ENCODE data around the gene PNP. TPM values are rescaled to one million over a fixed set of nuclear protein-coding genes. Genes with fewer than 3 reads are reported as not detected.

PNP gene
- total and polyA plus RNA-seq, 2 donors (not counting 1 experiment from before 2014, with no cell fraction given): 42.0 to 119 TPM

DNA sequence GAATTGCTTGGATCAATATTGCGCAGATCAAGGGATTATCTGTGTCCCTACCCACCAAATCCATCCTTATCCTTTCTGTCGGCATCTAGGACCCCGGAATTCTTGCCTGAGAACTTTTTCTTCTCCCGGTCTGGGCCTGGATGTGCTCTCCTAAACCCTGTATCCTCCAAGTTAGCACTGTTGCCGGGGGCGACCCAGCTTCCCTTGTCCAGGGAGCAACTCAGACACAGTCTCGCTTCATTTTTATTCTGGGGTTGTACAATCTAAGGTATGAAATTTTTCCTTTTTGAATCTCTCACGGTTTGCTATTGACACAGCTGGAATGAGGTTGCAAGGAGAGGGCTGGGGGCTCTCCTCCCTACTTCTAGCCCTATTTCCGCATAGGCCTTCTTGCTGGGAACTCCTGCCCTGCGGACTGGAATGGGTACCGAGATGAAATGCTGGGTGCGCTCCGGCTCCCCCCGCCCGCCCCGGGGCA lies 403 bp upstream of the PNP start:
- ChIA-PET CTCF (interaction anchor here (1.6 to 3.6 kb wide), 2 partner anchors 9 to 54 kb away, joined by 3 to 23 read pairs; partner anchors contain the start of gene TEP1), POLR2A (interaction anchor here (1.9 kb wide), 1 partner anchor 8 kb away, joined by 20 read pairs; the partner anchor contains the start of gene PIP4P1)
- intact Hi-C loops (cut with micrococcal nuclease): loop anchor here (1.0 to 10.0 kb wide), 5 partner anchors 8 to 986 kb away; partner anchors contain the start of genes APEX1, CHD8, PARP2 and PIP4P1
- Histone ChIP-seq H3K4me3 (ENCODE audit: control extremely low read depth in 1 of 5, extremely low read depth in 1 of 5, insufficient read depth in 1 of 5, low read depth in 2 of 5, low read length in 4 of 5) (peak overlapping the region in 4 of 5 experiments; percentile 88 to 99 (median 98)), H2AFZ (ENCODE audit: insufficient read depth, low read depth, low read length, poor library complexity, severe bottlenecking) (peak overlapping the region; percentile 67), H3K9me3 (ENCODE audit: control extremely low read depth in 1 of 3, control insufficient read depth in 2 of 3, insufficient read depth in 1 of 3, low read length in 2 of 3) (no peaks in the 10 kb centered on the region), H3K36me3 (replicated peaks in 1 of 2; ENCODE audit: control extremely low read depth in 1 of 2, control insufficient read depth in 1 of 2, extremely low read depth in 1 of 2, insufficient read depth in 2 of 2, low read length in 1 of 2) (peaks cover 12 to 21% of the 10 kb centered on the region in 2 experiments), H3K27me3 (replicated peaks in 1 of 4; ENCODE audit: control extremely low read depth in 1 of 4, control insufficient read depth in 3 of 4, insufficient read depth in 4 of 4, low read length in 3 of 4) (no peaks in the 10 kb centered on the region), H3K79me2 (ENCODE audit: control insufficient read depth, insufficient read depth, low read length) (peaks cover 46% of the 10 kb centered on the region), H4K20me1 (ENCODE audit: control insufficient read depth, insufficient read depth, low read length, poor library complexity, severe bottlenecking) (peaks cover 14% of the 10 kb centered on the region), H3K4me2 (replicated peaks; ENCODE audit: low read depth, low read length, poor library complexity, severe bottlenecking) (peak overlapping the region; percentile 84), H3K4me1 (ENCODE audit: control insufficient read depth in 2 of 2, insufficient read depth in 2 of 2, low read length in 2 of 2) (peaks cover 35 to 38% of the 10 kb centered on the region in 2 donors), H3K9ac (ENCODE audit: low read length) (peak overlapping the region; percentile 84), H3K27ac (ENCODE audit: low read length in 2 of 2) (peak overlapping the region; percentile 73 to 81)
- WGBS (ENCODE audit: insufficient coverage): 36% methylated on average over 15 of the region's 16 CpGs
- TF ChIP-seq EZH2 (IDR thresholded peaks at IDR 0.05; ENCODE audit: borderline replicate concordance, insufficient read depth, low read depth, low read length, poor library complexity, severe bottlenecking): no peak
- TF ChIP-seq, protein P1, sequence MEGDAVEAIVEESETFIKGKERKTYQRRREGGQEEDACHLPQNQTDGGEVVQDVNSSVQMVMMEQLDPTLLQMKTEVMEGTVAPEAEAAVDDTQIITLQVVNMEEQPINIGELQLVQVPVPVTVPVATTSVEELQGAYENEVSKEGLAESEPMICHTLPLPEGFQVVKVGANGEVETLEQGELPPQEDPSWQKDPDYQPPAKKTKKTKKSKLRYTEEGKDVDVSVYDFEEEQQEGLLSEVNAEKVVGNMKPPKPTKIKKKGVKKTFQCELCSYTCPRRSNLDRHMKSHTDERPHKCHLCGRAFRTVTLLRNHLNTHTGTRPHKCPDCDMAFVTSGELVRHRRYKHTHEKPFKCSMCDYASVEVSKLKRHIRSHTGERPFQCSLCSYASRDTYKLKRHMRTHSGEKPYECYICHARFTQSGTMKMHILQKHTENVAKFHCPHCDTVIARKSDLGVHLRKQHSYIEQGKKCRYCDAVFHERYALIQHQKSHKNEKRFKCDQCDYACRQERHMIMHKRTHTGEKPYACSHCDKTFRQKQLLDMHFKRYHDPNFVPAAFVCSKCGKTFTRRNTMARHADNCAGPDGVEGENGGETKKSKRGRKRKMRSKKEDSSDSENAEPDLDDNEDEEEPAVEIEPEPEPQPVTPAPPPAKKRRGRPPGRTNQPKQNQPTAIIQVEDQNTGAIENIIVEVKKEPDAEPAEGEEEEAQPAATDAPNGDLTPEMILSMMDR (IDR thresholded peaks at IDR 0.05): no peak
- no peak for DNase-seq
- H3K4me3 Mint-ChIP-seq: peak overlapping the region; percentile 100
- H3K27me3 Mint-ChIP-seq: no peaks in the 10 kb centered on the region
- H3K27ac Mint-ChIP-seq: peak overlapping the region; percentile 96
- H3K9me3 Mint-ChIP-seq (ENCODE audit: insufficient read depth): no peaks in the 10 kb centered on the region
- ATAC-seq (ENCODE audit: low read depth): no peak
- peaks cover 52% of the 10 kb centered on the region for H3K4me1 Mint-ChIP-seq

All from B cell (primary cell).